Stimulated activated CD8-positive, alpha-beta memory T cell treated with anti-CD3 and anti-CD28 coated beads, Interleukin-12 subunit alpha, Interleukin-12 subunit beta, amount 100 ng/mL, for 24 hours (primary cell): Measurements from ENCODE around the gene ATXN7.
A peak's percentile ranks its signal among the peaks of the same experiment; 100 is the strongest.

Experiments used
- DNase-seq: peaks from one replicate; pipeline ENCODE4 v3.0.0-alpha.2; 2020; ENCODE audit errors: extremely low read depth

The ATXN7 gene

GRCh38 chr3:63863150-63864007, at the start of gene ATXN7, which contains the start of gene THOC7:
Gene ATXN7, plus strand, starts transcription at chr3:63863867. Its CDS starts 48,732 bp downstream, at chr3:63912599.
Gene THOC7, minus strand, starts transcription at chr3:63863805. Its CDS starts 15 bp downstream, at chr3:63863790.
- peak; percentile 17 for DNase-seq

DNA sequence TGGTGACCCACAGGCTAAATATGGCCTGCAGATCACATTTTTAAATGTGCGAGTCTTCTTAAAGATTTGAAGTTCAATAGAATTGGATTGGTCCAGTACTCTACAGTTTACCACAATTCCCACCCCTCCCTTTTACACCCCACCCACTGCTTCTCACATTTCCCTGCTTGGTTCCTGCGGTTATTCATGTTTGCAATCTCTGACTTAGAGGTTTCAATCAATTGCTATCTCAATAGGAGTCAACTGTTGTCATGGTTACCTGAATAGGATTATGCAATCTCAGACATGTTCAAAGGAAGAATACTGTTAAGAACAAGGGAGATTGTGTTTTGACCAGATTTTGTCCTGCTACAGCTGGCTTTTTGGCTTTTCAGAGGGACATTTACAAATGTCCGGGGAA, 49.4 kb upstream of the ATXN7 start:
- DNase-seq: no peak

DNA sequence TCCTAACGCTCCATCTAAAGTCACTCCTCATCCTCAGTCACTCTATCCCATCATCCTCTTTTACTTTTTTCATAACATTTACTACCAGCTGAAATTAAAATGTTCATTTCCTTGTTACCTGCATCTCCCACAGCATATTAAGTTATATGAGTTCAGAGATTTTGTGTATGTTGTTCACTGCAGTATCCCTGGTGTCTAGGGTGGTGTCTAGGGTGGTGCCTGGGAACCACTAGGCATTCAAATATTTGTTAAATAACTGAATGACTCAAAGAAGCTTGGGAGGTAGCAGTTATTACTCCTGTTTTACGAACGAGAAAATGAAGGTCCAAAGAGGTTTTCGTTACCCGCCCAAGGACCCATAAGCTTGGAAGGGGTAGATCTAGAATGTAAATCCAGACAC, 46.4 kb upstream of the ATXN7 start:
- DNase-seq: no peak

DNA sequence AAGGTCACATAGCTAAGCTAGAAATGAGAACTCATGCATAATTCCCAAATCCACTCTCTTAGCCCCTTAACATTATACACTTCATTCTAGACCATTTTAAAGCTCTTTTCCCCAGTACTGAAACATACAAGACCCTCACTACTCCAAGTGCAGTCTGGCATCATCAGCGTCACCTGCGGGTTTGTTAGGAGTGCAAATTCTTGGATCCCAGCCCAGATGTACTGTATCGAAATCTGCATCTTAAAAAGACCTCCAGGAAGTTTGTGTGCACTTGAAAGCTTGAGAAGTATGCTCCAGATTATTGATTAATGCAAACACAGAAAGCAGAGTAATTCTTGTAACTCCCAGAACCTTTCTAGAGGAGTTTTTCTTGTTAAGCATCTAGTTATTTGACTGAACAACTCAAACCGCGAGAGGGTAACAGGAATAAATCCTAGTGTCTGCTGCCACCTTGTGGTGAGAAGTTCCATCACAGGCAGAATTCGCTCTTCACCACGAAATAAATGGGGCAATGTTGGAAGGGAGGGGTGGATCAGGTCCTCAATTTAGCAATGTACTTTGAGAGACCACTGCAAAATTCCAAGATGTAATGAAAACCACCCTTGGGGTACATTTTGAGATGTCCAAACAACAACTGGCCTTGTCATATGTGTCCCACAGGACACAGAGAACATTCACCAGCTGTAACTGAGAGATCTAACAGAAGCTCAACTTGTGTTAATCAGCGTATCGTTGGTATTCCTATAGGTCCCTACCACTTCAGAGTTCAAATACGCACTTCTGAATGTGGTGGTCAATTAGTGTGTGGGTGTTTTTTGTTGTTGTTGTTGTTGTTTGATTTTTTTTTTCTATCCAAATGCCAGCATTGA, 45.2 kb upstream of the ATXN7 start:
- peak; percentile 7 for DNase-seq

GRCh38 chr3:63819151-63819398, 44.6 kb upstream of the ATXN7 start, which contains the start of gene C3orf49:
Gene C3orf49, plus strand, starts transcription at chr3:63819299. Its CDS starts 173 bp downstream, at chr3:63819472.
- DNase-seq: no peak

DNA sequence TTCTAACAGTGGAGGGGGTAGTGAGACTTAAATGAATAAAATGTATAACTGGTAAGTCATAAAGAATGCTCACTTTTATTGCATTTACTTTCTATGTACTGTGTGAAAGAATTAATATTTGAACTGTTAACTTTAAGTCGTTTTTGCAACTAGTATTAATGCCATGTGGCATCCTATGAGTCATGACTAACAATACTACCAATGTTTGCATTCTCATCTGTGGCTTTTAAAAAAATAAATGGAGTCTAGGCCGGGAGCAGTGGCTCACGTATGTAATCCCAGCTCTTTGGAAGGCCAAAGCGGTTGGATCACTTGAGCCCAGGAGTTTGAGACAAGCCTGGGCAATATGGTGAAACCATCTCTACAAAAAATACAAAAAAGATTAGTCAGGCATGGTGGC, 39.4 kb upstream of the ATXN7 start:
- DNase-seq: no peak

- DNase-seq: no peak
Measured at GRCh38 chr3:63830526-63830925, 33.1 kb upstream of the ATXN7 start.

- DNase-seq: no peak
Measured at GRCh38 chr3:63832395-63832794, 31.3 kb upstream of the ATXN7 start.

DNA sequence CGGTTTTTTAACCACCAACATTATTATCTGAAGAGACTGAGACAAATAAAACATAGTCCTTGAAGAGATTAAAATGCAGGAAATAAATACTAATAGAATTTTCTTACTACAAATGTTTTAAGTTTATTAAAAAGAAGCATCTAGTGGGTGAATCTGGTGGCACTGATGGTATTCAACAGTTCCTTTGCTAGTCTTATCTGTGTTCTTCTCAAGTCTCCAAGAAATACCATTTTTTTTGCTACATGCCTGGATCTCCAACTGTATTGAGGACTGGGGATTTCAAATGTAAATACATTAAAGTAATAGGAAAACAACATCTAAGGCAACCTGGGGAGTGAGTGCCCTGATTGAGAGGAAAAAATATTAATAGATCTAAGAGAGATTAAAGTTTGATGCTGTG, 22.0 kb upstream of the ATXN7 start:
- no peak for DNase-seq

GRCh38 chr3:63842127-63842526, 21.5 kb upstream of the ATXN7 start:
- no peak for DNase-seq

GRCh38 chr3:63845215-63845614, 18.5 kb upstream of the ATXN7 start:
- DNase-seq: no peak

GRCh38 chr3:63847718-63848450, 15.8 kb upstream of the ATXN7 start:
- no peak for DNase-seq

- DNase-seq: no peak
Measured at GRCh38 chr3:63849175-63849574, 14.5 kb upstream of the ATXN7 start.

GRCh38 chr3:63851287-63851686, 12.4 kb upstream of the ATXN7 start:
- no peak for DNase-seq

DNA sequence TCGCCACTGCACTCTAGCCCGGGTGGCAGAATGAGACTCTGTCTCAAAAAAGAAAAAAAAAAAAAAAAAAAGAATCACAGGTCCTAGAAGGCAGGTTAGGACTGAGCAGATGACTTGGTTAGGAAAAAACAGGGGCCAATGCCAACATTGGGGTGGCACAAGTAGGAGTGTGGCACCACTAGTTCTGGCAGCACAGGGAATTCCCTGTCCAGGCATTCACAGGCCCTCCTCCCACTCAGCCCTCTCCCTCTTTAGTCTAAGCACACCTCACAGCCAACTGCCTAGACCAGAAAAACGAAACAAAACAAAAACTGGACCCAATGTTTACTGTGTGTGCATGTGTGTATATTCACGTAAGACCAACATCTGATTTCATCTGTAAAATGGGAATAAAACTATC, 10.6 kb upstream of the ATXN7 start:
- no peak for DNase-seq

DNA sequence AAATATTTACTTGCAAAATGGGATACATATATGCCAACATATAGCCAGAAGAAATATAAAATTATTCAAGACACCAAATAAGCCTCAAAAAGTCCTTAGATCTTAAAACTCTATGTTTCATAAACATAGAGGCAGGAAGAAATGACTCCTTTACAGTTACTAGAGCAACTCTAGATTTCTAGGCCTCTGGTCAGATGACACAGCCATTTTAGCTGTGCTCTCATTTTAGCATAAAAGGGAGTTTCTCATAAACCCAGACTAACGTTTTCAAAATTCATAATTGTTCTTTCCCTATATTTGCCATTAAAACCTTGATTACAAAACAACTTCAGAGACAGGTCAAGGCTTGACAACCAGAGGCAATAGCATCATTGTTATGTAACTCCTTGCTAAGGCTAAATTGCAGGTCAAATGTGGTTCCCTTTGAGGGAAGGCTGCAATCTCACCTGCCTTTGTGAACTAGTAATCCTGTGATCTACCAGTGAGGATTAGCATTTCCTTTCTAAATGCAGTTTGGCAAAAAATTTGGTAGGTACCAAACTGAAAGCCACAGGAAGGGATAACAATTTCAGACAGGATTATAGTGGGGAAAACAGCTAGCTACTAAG, 8.2 kb upstream of the ATXN7 start:
- no peak for DNase-seq

- DNase-seq: no peak
Measured at GRCh38 chr3:63857311-63857710, 6.4 kb upstream of the ATXN7 start.

- no peak for DNase-seq
Measured at GRCh38 chr3:63860776-63861175, 2.9 kb upstream of the ATXN7 start.

DNA sequence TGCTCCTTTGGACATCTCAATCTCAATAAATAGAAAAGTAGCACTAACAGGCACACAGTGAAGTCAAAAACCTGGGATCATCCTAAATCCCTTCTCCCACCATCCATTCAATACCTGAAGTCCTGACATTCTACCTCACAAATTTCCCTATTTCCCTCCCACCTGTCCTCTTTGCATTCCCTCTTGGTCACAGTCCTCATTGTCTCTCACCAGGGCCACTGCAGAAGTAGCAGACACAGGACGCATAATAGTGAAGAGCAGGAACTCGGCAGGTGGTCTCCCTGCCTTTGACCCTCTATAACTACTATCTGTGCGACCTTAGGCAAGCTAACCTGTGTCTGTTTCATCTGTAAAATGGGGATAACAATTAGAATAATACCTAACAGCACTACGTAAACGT, 2.4 kb upstream of the ATXN7 start:
- DNase-seq: no peak

- DNase-seq: no peak
Measured at GRCh38 chr3:63862804-63863149, 890 bp upstream of the ATXN7 start.

GRCh38 chr3:63864008-63864964, 619 bp downstream of the ATXN7 start:
- DNase-seq: peak; percentile 11
